Gastrocnemius medialis (tissue), 4 donors: ENCODE results near the gene BLVRB. TPM values are rescaled to one million over a fixed set of nuclear protein-coding genes. Genes with fewer than 3 reads are reported as not detected.
"Not testable (repeated sequence)": the region's sequence is repeated elsewhere in the genome, so short reads cannot be mapped to it uniquely, and the experiment has no call there.

Experiments
- ATAC-seq, 2 donors: fragments of 150-250 bp; one replicate each; pipeline ENCODE4 v1.9.1; 2016
- DNase-seq, 2 donors: peaks; one replicate each; pipeline ENCODE4 v3.0.0-alpha.2; 2019
- H3K27ac ChIP-seq, 4 donors: fragments of 200-600 bp; sonication (generic); 1 replicate in 1 of 4; 2 replicates in 3 of 4; pipeline ENCODE4 v1.5.1; 2016 to 2018; ENCODE audit warnings: mild to moderate bottlenecking in 2 of 4, moderate library complexity in 1 of 4
- H3K27me3 ChIP-seq, 3 donors: fragments of 200-600 bp; sonication (generic) in 2 of 3; 1 replicate in 1 of 3; 2 replicates in 2 of 3; pipeline versions ENCODE4 v1.5.1 to v1.6.0; 2016 to 2019; ENCODE audit warnings: mild to moderate bottlenecking in 1 of 3, moderate library complexity in 1 of 3
- H3K36me3 ChIP-seq, 2 donors: fragments of 200-600 bp; sonication (generic) in 1 of 2; one replicate each; pipeline ENCODE4 v1.5.1; 2017 to 2018
- H3K4me1 ChIP-seq, 2 donors: fragments of 200-600 bp; sonication (generic) in 1 of 2; one replicate each; pipeline ENCODE4 v1.5.1; 2016 to 2017; ENCODE audit warnings: mild to moderate bottlenecking in 2 of 2
- H3K4me3 ChIP-seq, 4 donors: fragments of 200-600 bp; sonication (generic) in 3 of 4; 1 replicate in 1 of 4; 2 replicates in 3 of 4; pipeline ENCODE4 v1.5.1; 2016 to 2019; ENCODE audit warnings: mild to moderate bottlenecking in 2 of 4
- H3K9me3 ChIP-seq, 3 donors: fragments of 200-600 bp; sonication (generic) in 2 of 3; 1 replicate in 1 of 3; 2 replicates in 2 of 3; pipeline ENCODE4 v1.5.1; 2016 to 2019
- POLR2A ChIP-seq, 2 donors: fragments of 450-650 bp; IDR thresholded peaks; one replicate each; pipeline ENCODE4 v1.6.1; 2017; ENCODE audit warnings: antibody characterized with exemption in 2 of 2, mild to moderate bottlenecking in 2 of 2, moderate library complexity in 2 of 2
- in situ Hi-C, 4 donors: fragments of 200-750 bp; cut with MboI; loops; one replicate each; pipeline versions ENCODE4 v1.15.0 to v1.8.0; 2017; ENCODE audit warnings: low sequenced_read_pairs in 4 of 4
- intact Hi-C: fragments of 100-400 bp; cut with DNase I; formaldehyde crosslinking; loops from one replicate; pipeline ENCODE4 v1.15.1; 2023; ENCODE audit warnings: low total_unique reads
- total RNA-seq, 4 donors: library from RNA; depleted of rRNA; stranded (reverse); fragments of >200 nt; gene quantifications; one replicate each; pipeline versions ENCODE4 v1.1.0 to v1.2.3, GENCODE V29; 2016
- TF ChIP-seq, protein P1 (sequence below), 5 experiments: fragments of 450-650 bp in 3 of 5; fragments of 200-600 bp in 2 of 5; sonication (generic) in 2 of 5; IDR thresholded peaks in 4 of 5; conservative IDR thresholded peaks in 1 of 5; 1 replicate in 4 of 5; 2 replicates in 1 of 5; pipeline ENCODE4 v1.5.1; 2016 to 2019; ENCODE audit warnings: antibody characterized with exemption in 5 of 5, mild to moderate bottlenecking in 3 of 5, moderate library complexity in 3 of 5

Gene BLVRB
- total RNA-seq, 4 donors from 2014 or later: 254 to 679 (median 280) TPM

DNA sequence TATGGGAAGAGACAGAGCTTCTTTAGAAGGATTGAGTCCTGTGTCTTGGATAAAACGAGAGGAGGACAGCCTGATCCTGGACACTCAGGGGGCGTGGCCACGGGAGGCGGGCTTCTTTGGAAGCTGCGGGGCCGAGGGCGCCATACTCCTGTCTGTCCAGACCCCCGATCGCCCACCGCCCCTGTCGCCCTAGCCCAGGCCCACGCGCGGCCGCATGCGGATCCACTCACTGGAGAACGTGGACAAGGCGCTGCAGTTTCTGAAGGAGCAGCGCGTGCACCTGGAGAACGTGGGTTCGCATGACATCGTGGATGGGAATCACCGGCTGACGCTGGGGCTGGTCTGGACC, 24.3 kb upstream of the BLVRB start:
- intact Hi-C loops: no loop called here
- H3K4me3 ChIP-seq: no peak overlapping the region

DNA sequence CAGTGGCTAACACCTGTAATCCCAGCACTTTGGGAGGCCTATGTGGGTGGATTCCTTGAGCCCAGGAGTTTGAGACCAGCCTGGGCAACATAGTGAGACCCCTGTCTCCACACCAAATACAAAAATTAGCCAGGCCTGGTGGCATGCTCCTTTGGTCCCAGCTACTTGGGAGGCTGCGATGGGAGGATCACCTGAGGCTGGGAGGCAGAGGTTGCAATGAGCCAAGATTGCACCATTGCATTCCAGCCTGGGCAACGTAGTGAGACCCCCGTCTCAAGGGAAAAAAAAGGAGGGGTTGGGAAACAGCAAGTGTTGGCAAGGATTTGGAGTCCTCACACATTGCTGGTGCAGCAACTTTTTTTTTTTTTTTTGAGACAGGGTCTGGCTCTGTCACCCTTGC, 20.5 kb upstream of the BLVRB start:
- ATAC-seq (no peak), DNase-seq (no peak)
- Histone ChIP-seq H3K36me3 (no peaks in the 10 kb centered on the region), H3K27ac (no peak overlapping the region), H3K9me3 (no peaks in the 10 kb centered on the region), H3K4me1 (no peaks in the 10 kb centered on the region), H3K4me3 (no peak overlapping the region), H3K27me3 (peaks cover 0 to 5% (median 0%) of the 10 kb centered on the region in 3 donors)
- no peak for TF ChIP-seq POLR2A (IDR thresholded peaks at IDR 0.05)
- TF ChIP-seq, protein P1, sequence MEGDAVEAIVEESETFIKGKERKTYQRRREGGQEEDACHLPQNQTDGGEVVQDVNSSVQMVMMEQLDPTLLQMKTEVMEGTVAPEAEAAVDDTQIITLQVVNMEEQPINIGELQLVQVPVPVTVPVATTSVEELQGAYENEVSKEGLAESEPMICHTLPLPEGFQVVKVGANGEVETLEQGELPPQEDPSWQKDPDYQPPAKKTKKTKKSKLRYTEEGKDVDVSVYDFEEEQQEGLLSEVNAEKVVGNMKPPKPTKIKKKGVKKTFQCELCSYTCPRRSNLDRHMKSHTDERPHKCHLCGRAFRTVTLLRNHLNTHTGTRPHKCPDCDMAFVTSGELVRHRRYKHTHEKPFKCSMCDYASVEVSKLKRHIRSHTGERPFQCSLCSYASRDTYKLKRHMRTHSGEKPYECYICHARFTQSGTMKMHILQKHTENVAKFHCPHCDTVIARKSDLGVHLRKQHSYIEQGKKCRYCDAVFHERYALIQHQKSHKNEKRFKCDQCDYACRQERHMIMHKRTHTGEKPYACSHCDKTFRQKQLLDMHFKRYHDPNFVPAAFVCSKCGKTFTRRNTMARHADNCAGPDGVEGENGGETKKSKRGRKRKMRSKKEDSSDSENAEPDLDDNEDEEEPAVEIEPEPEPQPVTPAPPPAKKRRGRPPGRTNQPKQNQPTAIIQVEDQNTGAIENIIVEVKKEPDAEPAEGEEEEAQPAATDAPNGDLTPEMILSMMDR (IDR thresholded peaks at IDR 0.05 in 4 of 5, conservative IDR thresholded peaks at IDR 0.05 in 1 of 5): no peak
- intact Hi-C loops (no loop called here), in situ Hi-C loops (no loop called here)

More for the DNA sequence above, 24.3 kb upstream of the BLVRB start:
- TF ChIP-seq POLR2A (IDR thresholded peaks at IDR 0.05): no peak
- TF ChIP-seq, protein P1 (IDR thresholded peaks at IDR 0.05 in 4 of 5, conservative IDR thresholded peaks at IDR 0.05 in 1 of 5): no peak
- H3K36me3 ChIP-seq: no peaks in the 10 kb centered on the region
- H3K9me3 ChIP-seq: no peaks in the 10 kb centered on the region
- in situ Hi-C loops: no loop called here
- no peak overlapping the region for H3K27ac ChIP-seq
- H3K4me1 ChIP-seq: no peaks in the 10 kb centered on the region
- DNase-seq (no peak), ATAC-seq (no peak)
- peaks cover 0 to 5% (median 0%) of the 10 kb centered on the region in 3 donors for H3K27me3 ChIP-seq

DNA sequence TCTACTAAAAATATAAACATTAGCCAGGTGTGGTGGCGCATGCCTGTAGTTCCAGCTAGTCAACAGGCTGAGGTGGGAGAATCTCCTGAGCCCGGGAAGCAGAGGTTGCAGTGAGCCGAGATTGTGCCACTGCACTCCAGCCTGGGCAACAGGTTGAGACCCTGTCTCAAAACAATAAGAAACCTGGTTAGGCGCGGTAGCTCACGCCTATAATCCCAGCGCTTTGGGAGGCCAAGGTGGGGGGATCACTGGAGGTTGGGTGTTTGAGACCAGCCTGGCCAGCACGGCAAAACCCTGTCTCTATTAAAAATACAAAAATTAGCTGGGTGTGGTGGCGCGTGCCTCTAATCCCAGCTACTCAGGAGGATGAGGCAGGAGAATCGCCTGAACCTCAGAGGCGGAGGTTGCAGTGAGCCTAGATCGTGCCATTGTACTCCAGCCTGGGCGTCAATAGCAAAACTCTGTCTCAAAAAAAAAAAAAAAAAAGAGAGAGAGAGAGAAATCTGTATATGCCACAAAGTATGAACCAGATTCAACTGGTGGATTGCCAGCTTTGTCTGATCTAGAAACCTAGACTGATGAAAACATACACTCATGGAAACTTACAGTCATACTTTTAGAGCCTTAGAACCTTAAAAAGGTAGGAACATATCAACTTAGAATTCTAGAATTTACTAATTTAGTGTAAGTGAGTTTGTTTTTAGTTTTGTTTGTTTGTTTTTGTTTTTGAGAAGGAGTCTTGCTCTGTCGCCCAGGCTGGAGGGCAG, 10.5 kb upstream of the BLVRB start:
- H3K4me1 ChIP-seq, intact Hi-C loops, ATAC-seq, in situ Hi-C loops, H3K27ac ChIP-seq, H3K4me3 ChIP-seq, H3K9me3 ChIP-seq, H3K36me3 ChIP-seq, H3K27me3 ChIP-seq, DNase-seq: not testable (repeated sequence)

DNA sequence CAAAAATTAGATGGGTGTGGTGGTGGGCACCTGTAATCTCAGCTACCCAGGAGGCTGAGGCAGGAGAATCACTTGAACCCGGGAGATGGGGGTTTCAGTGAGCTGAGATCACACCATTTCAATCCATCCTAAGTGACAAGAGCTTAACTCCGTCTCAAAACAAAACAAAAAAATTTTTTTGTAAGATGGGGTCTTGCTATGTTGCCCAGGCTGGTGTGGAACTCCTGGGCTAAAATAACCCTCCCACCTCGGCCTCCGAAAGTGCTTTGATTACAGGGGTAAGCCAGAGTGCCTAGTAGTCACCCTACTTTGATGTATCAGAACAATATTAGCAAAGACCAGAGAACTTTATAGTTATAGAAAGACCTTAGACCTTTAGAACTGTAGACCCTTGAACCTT, 9.2 kb upstream of the BLVRB start:
- intact Hi-C loops (no loop called here), in situ Hi-C loops (no loop called here)
- ATAC-seq: no peak
- H3K27me3 ChIP-seq: no peaks in the 10 kb centered on the region
- DNase-seq: no peak
- no peak overlapping the region for H3K4me3 ChIP-seq
- no peaks in the 10 kb centered on the region for H3K9me3 ChIP-seq
- no peak for TF ChIP-seq POLR2A (IDR thresholded peaks at IDR 0.05)
- no peaks in the 10 kb centered on the region for H3K36me3 ChIP-seq
- no peaks in the 10 kb centered on the region for H3K4me1 ChIP-seq
- H3K27ac ChIP-seq: no peak overlapping the region

DNA sequence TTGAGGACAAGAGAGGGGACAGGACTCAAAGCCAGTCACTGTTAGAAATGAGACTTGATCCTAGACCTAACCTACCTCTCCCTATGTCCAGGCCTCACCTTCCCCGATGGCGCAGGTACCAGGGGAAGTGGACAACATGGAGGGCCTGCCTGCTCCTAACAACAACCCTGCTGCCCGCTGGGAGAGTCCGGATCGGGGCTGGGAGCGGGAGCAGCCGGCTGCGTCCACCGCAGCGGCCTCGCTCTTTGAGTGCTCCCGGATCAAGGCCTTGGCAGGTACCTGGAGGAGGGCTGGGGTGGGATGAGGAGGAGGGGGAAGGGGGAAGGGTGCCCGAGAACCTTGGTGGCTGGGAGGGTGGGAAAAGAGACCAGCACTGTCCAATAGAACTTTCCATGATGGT, 7.0 kb upstream of the BLVRB start:
- in situ Hi-C loops: no loop called here
- Histone ChIP-seq H3K4me1 (peaks cover 0 to 1% of the 10 kb centered on the region in 2 donors), H3K9me3 (no peaks in the 10 kb centered on the region), H3K36me3 (no peaks in the 10 kb centered on the region), H3K27ac (no peak overlapping the region), H3K27me3 (no peaks in the 10 kb centered on the region), H3K4me3 (no peak overlapping the region)
- TF ChIP-seq, protein P1 (IDR thresholded peaks at IDR 0.05 in 4 of 5, conservative IDR thresholded peaks at IDR 0.05 in 1 of 5): no peak
- no peak for TF ChIP-seq POLR2A (IDR thresholded peaks at IDR 0.05)
- ATAC-seq (no peak), DNase-seq (no peak)
- intact Hi-C loops: no loop called here

DNA sequence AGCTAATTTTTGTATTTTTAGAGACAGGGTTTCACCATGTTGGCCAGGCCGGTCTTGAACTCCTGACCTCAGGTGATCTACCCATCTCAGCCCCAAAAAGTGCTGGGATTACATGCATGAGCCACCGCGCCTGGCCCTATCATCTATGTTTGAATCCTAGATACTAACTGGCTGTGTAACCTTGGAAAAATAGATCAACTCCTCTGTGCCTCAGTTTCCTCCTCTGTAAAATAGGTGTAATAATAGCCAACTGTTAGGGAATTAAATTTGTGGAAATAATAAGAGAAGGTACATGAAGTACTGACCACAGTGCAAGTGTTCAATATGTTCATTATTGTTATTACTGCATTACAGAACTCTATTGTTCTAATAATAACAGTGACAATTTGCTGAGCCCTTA, 5.6 kb upstream of the BLVRB start:
- no peak overlapping the region for H3K27ac ChIP-seq
- ATAC-seq: no peak
- no peak for DNase-seq
- TF ChIP-seq POLR2A (IDR thresholded peaks at IDR 0.05): no peak
- TF ChIP-seq, protein P1 (IDR thresholded peaks at IDR 0.05 in 4 of 5, conservative IDR thresholded peaks at IDR 0.05 in 1 of 5): no peak
- H3K9me3 ChIP-seq: no peaks in the 10 kb centered on the region
- H3K36me3 ChIP-seq: no peaks in the 10 kb centered on the region
- H3K27me3 ChIP-seq: no peaks in the 10 kb centered on the region
- peaks cover 0 to 11% of the 10 kb centered on the region in 2 donors for H3K4me1 ChIP-seq
- H3K4me3 ChIP-seq: no peak overlapping the region
- intact Hi-C loops: no loop called here
- in situ Hi-C loops: no loop called here
